GM18951 (cell line): Measurements from ENCODE around the gene CASQ1.

Experiments
- POLR2A ChIP-seq: IDR thresholded peaks from 4 replicates; pipeline ENCODE4 v1.6.1; 2011; ENCODE audit warnings: mild to moderate bottlenecking; ENCODE audit not compliant: insufficient read length, insufficient read depth; ENCODE audit errors: extremely low read depth
- in situ Hi-C: fragments of 300-500 bp; cut with MboI; formaldehyde crosslinking; loops from one replicate; pipeline ENCODE4 v1.12.0; 2022; ENCODE audit warnings: low sequenced_read_pairs, mixed read lengths, inconsistent platforms; ENCODE audit not compliant: unreplicated experiment

CASQ1 gene

GRCh38 chr1:160189649-160190625, at the start of gene CASQ1:
Gene CASQ1 (plus strand): TSS chr1:160190575. CDS start chr1:160190752, 177 bp downstream.
- TF ChIP-seq POLR2A: no peak
- in situ Hi-C loops: no loop called here

GRCh38 chr1:160143695-160144094, 46.7 kb upstream of the CASQ1 start:
- in situ Hi-C loops: no loop called here
- TF ChIP-seq POLR2A: no peak

- TF ChIP-seq POLR2A: no peak
- in situ Hi-C loops: no loop called here
These were observed 45.5 kb upstream of the CASQ1 start for GRCh38 chr1:160144921-160145320.

- TF ChIP-seq POLR2A: no peak
- in situ Hi-C loops: no loop called here
These were observed 44.3 kb upstream of the CASQ1 start for GRCh38 chr1:160146107-160146506.

DNA sequence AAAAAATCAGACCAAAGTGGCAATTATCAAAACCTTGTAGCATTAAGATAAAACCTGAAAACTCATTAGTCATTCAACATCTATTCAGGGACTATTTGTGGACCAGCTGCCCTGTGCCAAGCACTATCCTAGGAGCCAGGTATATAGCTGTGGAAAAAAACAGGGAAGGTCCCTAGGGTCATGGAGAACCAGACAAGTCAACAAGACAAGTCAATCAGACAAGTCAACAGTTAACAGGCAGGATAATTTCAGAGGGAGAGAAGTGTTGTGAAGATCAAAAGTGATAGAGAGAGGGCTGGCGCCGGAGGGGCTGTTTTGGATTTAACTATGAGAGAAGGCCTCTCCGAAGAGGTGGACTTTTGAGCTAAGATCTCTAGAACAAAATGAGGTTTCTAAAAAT, 42.3 kb upstream of the CASQ1 start:
- TF ChIP-seq POLR2A: no peak
- in situ Hi-C loops: no loop called here

DNA sequence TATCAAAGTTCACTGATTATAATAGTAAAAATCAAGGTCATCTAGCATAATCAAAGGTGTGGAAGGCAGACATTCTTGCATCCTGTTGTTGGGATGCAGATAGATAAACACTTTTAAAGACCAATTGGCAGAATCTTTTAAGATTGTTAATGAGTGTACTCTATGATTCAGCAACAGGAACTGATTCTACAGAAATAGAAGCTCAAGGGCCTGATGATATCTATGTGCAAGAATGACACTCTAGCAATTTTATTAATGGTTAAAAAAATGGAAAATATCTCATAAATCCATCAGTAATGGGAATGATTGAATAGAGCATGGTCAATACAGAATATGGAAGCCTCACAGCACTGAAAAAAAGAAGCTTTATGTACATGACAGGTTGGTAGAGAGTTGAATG, 41.1 kb upstream of the CASQ1 start:
- no peak for TF ChIP-seq POLR2A
- in situ Hi-C loops: no loop called here

GRCh38 chr1:160149716-160150115, 40.7 kb upstream of the CASQ1 start:
- in situ Hi-C loops: no loop called here
- no peak for TF ChIP-seq POLR2A

DNA sequence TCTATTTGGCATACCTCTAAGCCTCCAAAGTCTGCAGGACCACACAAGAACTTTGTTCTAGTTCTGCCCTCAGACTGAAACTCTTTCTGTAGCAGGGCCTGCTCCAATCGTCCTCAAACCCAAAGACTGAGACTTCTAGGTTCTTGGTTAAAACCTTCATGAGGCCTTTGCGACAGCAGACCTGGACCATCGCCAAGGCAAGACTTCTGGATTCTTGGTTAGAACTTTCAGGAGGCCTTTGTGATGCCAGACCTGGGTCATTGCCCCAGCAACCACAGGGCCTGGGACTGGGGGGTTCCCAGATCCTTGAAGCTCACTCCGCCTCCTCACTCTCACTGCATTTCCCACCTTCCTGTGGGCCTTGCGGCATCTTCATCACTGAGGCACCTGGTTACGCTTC, 39.1 kb upstream of the CASQ1 start, which contains the start of gene ATP1A4:
Gene ATP1A4 (plus strand): TSS at position 301 of the 400 bp plus-strand sequence. CDS start 438 bp downstream, outside the sequence.
- in situ Hi-C loops: no loop called here
- no peak for TF ChIP-seq POLR2A

GRCh38 chr1:160154790-160155189, 35.6 kb upstream of the CASQ1 start:
- TF ChIP-seq POLR2A: no peak
- in situ Hi-C loops: no loop called here

DNA sequence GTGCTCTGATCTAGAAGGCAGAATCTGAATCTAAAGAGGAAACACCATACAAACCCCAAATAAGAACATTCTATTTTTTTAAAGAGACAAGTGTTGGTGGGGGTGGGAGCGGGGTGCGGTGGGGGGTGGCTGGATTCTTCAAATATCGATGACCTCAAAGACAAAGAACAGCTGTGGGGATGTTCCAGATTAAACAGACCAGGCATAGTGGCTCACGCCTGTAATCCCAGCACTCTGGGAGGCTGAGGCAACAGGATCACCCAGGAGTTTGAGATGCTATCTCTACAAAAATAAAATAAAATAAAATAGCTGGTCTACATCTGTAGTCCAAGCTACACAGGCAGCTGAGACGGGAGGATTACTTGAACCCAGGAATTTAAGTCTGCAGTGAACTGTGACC, 34.0 kb upstream of the CASQ1 start:
- no peak for TF ChIP-seq POLR2A
- in situ Hi-C loops: no loop called here

GRCh38 chr1:160157174-160157573, 33.2 kb upstream of the CASQ1 start:
- TF ChIP-seq POLR2A: no peak
- in situ Hi-C loops: no loop called here

GRCh38 chr1:160158031-160158430, 32.3 kb upstream of the CASQ1 start:
- in situ Hi-C loops: no loop called here
- no peak for TF ChIP-seq POLR2A

DNA sequence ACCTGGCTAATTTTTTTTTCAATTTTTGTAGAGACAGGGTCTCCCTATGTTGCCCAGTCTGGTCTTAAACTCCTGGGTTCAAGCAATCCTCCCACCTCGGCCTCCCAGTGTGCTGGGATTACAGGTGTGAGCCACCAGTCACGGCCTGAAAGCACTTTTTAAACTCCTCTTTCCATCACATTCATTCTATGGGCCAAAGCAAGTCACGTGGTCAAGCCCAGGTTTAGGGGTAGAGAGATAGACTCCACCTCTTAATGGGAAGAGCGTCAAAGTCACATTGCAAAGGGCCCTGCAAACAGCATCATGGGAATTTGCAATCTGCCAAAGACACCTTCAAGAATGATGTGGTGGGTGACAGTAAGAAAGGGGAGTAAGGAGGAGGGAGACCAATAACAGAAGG, 31.8 kb upstream of the CASQ1 start:
- in situ Hi-C loops: no loop called here

GRCh38 chr1:160159846-160160245, 30.5 kb upstream of the CASQ1 start:
- in situ Hi-C loops: no loop called here
- TF ChIP-seq POLR2A: no peak

More for the DNA sequence above, 31.8 kb upstream of the CASQ1 start:
- no peak for TF ChIP-seq POLR2A
